LHCN-M2 (cell line): Measurements from ENCODE around the gene MYL6B. TPM values are rescaled to one million over a fixed set of nuclear protein-coding genes. Genes with fewer than 3 reads are reported as not detected.
A peak's percentile ranks its signal among the peaks of the same experiment; 100 is the strongest.
"Not testable (repeated sequence)": the region's sequence is repeated elsewhere in the genome, so short reads cannot be mapped to it uniquely, and the experiment has no call there.

Experiments used
- DNase-seq: peaks from one replicate; pipeline ENCODE4 v3.0.0-alpha.2; 2012; ENCODE audit warnings: low read depth
- polyA plus RNA-seq: library from polyadenylated mRNA; unstranded; fragments of >200 nt; gene quantifications from one replicate; pipeline ENCODE4 v1.2.1, GENCODE V29; 2012; ENCODE audit warnings: missing spikeins
- total RNA-seq: library from RNA; depleted of rRNA; stranded (reverse); fragments of >200 nt; gene quantifications from 2 replicates; pipeline ENCODE4 v1.2.3, GENCODE V29; 2014; rRNA removed

MYL6B gene
- 130 and 136 TPM in 2 replicates for total RNA-seq
- 216 TPM for polyA plus RNA-seq

DNA sequence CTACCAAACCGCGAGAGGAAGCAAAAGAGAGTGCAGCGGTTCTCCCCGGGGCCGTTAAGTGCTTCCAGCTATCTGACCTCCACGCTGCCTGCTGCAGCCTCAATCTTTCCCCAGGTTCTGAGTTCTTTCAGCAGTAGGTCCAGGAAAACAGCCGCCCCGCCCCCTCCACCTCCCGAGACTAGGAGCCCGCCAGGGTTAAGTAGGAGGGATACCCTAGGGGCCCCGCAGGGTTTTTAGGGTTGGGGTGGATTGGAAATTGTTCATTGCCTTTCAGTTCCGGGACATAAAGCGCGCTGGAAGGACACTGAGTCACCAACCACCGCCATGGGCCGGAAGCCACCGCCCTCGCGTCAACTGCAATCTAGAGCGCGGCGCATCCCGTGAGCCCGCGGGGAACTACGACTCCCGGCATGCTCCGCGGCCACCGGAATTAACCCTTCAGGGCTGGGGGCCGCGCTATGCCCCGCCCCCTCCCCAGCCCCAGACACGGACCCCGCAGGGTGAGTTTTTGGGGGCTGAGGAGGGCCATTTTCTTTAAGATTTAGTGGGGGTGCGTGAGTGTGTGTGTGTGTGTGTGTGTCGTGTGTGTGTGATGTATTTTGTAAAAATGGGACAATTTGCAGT is at the start of gene MYL6B:
TSS of gene MYL6B (plus strand) at position 456 of the 624 bp plus-strand sequence. CDS start 1,332 bp downstream, outside the sequence.
- DNase-seq = peak; percentile 92

DNA sequence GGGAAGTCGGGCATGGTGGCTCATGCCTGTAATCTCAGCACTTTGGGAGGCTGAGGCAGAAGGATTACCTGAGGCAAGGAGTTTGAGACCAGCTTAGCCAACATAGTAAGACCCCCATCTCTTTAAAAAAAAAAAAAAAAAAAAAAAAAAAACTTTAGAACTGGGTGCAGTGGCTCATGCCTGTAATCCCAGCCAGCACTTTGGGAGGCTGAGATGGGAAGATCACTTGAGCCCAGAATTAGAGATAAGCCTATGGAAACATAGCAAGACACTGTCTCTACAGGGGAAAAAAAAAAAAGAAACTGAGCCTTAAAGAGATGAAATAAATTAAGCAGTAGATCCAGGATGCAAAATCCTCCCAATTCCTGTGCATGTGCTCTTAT is 49.7 kb upstream of the MYL6B start:
- no peak for DNase-seq

DNA sequence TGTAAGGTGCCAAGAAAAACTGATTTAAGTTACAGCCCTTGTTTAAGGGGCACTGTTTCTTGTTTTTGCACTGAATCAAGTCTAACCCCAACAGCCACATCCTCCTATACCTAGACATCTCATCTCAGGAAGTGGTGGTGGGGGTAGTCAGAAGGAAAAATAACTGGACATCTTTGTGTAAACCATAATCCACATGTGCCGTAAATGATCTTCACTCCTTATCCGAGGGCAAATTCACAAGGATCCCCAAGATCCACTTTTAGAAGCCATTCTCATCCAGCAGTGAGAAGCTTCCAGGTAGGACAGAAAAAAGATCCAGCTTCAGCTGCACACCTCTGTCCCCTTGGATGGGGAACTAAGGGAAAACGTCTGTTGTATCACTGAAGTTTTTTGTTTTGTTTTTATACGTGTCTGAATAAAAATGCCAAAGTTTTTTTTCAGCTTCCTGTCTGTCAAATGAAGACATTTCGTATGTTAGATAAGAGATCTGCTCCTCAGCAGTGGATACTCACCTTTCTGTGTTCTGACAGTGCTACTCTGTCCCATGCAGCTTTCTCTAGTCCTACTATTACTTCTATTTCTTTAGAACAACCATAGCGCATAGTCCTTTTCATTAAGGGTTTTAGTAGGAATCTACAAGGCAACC is 49.2 kb upstream of the MYL6B start:
- DNase-seq = no peak

DNA sequence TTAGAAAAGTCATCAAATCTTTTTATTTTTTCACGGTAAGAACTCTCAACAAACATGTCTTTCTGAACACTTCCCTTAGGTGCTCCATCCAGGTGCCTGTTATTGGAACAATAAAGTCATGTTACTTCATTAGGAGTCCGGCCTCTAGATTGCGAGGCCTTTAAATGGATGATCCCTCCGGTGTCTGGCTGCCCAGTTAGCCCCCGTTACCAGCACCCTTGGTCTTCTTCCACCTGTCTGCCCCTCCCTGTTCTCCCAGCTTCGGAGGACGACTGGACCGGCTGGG is 48.6 kb upstream of the MYL6B start:
- no peak for DNase-seq

DNA sequence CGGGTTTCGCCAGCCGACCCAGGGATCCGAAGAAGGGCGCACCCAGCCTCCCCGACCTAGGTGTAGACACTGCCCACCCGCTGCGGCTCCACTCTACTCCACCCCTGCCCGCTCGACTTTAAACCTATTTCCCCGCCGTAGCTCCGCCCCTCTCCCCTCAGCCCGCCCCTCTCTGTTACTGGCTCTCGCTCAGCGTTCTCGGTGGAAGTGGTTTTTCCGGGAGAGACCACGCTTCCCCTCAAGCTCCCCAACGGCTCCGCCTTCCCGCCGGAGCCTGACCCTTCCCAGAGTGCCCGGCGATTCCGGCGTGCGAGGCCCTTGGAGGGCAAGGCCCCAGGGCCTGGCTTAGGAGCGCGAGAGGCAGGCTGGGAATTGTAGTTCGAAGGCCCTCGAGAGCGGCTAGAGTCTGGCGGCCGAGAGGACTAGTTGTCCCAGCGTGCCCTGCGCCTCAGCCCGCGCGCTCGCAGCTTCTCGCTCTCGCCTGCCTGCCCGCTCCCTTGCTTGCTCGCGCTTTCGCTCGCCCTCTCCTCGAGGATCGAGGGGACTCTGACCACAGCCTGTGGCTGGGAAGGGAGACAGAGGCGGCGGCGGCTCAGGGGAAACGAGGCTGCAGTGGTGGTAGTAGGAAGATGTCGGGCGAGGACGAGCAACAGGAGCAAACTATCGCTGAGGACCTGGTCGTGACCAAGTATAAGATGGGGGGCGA is 48.1 kb upstream of the MYL6B start, which contains the start of gene PA2G4:
TSS of gene PA2G4 (plus strand) at position 451 of the 706 bp plus-strand sequence. CDS start at position 630, 179 bp downstream.
- peak; percentile 99 for DNase-seq

DNA sequence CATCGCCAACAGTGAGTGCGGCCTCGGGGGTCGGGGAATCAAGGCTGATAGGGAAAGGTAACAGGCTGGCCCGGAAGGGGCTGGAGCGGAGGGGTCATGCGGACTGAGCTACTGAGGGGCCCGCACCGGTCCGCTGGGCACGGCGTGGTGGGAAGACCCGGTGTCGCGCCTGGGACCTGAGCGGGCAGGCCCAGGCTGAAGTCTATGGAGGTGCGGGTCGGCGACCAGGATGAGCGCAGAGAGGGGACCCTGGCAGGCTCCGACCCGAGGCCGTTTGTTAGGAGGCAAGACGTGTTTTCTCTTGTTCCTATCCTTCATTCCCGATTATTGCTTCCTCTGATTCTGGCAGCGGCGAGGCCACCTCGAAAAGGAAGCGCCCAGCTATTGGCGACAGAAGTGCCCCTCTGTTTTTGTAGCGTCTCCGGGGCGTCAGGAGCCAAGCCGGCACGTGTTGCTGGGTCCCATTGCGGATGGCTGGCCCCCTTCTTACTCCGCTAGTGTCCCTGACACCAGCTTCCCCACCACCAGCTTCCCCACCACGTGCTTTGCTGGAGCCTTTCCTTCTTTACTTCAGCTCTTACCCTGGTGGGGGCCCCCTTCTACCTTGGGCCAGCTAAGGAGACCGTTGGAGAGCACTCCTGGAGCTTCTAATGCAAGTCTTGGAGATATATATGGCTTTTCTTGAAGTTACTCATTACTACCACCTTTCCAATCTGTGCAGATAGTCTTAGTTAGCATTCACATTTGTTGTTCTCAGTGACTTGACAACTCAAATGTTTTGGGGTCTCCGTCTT is 47.4 kb upstream of the MYL6B start:
- DNase-seq = peak; percentile 23

DNA sequence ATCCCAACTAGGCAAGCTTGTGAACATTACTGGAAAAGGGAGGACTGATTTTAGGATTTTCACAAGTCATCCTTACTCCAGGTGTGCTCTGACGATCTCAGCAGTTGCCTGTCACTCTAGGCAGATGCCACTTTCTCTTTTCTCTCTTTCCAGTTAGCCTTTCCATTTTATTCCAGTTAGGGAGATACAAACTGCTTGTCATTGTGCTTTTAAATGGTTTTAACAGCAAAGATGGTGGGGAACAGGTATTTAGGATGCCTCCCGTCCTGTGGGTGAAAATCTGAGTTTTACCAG is 46.8 kb upstream of the MYL6B start:
- no peak for DNase-seq

DNA sequence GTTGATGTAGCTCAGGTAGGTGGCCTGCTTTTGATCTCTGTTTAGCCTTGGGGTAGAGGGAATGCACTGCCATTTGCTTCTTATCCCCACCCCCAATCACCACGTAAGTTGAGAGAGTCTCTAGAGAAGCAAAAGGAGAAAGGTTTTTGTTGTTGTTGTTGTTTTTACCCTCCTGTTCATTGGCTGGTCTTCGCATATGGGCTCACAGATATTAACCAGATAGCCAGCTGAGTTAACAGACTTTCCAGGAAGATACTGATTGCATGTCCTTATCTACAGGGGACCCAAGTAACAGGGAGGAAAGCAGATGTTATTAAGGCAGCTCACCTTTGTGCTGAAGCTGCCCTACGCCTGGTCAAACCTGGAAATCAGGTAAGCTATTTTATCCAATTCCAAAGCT is 45.1 kb upstream of the MYL6B start:
- DNase-seq = no peak

DNA sequence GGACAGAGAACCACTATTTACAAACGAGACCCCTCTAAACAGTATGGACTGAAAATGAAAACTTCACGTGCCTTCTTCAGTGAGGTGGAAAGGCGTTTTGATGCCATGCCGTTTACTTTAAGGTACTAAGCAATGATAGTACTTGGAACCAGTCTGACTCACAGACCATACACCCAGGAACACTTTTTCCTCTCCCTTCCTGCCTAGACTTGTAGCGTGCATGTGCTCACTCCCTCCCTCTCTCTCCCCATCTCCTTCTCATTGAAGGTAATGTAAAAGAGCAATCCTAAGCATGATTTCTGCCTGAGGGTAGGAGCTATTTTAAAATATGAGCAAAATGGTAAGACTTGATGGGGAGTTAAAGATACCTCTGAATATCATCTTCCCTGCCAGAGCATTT is 41.8 kb upstream of the MYL6B start:
- DNase-seq = no peak

DNA sequence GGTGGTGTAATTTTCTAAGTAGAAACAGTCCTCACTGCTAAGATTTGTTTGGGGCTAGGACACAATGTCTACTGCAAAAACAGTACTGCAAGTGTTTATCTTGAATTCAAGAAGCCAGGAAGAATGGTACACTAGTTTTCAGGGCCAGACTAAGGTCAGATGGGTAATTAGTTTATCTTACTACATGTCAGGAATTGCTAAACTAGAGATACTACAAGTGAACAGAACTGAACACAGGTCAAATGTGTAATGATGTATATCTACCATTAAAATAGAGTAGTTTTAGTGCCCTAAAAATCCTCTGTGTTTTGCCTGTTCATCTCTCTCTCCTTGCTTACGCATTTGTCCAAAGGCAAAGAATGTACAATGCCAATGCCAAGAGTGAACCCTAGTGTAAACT is 38.3 kb upstream of the MYL6B start:
- DNase-seq = no peak

DNA sequence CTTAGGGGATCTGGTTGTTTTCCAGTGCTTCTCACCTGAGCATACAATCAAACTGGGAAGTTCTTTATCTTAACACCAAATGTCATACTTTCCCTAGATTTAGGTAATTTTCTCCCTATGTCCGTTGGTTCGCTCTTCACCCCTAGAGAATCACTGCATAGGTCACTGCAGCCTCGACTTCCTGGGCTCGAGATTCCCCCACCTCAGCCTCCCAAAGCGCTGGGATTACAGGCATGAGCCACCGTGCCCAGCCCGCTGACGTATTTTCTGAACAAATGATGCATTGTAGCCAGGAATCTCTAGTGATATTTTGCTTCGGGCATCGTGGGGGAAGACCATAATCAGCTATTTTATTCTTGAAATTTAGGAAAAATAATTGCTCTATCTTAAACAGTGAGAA is 37.1 kb upstream of the MYL6B start:
- DNase-seq = no peak

DNA sequence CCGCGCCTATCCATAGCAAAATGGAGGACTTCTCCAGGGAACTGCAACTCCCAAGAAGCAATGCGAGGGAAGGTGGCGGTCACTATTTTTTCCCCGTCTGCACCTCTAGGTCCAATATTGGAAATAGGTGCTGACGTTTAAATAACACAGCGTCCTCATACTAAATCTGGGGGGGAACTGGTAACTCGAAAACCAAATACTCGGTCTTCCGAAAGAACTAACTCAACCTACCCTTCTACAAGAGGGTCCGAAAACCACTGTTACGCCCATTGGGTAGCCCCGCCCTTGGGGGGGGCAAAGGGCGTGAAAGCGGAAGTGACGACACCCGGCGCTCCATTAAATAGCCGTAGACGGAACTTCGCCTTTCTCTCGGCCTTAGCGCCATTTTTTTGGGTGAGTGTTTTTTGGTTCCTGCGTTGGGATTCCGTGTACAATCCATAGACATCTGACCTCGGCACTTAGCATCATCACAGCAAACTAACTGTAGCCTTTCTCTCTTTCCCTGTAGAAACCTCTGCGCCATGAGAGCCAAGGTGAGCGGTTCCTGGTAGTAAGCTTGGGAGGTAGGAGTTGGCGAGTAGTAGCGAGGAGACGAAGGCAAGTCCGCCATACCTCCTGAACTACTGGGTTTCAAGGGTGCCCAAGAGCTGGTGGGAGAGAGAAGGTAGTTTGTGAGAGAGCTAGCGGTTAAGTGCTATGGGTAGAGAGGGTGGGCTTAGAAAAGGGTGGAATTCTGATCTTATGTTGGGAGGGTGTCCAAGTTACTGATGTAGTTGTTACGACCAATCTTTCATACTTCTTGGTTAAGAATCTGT is 35.9 kb upstream of the MYL6B start, which contains the start of gene RPL41:
TSS of gene RPL41 (plus strand) at position 367 of the 815 bp plus-strand sequence.
- peak; percentile 93 for DNase-seq

DNA sequence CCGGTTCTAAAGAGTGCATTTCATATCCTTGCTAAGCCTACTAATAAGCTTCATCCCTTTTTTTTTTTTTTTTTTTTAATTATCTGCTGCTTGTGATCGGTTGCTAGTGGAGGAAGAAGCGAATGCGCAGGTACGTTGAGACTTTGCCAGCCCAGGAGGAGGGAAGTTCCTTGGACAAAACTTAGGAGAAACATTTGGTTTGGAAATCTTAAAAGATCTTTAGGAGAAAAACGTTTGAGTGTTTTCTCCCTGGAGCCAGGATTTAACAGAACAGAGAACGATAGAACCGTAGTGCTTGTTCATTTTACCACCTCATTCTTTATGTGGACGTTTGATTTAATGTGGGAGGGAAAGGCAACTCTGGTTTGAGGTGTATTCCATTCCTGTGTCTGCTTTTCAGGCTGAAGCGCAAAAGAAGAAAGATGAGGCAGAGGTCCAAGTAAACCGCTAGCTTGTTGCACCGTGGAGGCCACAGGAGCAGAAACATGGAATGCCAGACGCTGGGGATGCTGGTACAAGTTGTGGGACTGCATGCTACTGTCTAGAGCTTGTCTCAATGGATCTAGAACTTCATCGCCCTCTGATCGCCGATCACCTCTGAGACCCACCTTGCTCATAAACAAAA is 35.2 kb upstream of the MYL6B start:
- DNase-seq = not testable (repeated sequence)

DNA sequence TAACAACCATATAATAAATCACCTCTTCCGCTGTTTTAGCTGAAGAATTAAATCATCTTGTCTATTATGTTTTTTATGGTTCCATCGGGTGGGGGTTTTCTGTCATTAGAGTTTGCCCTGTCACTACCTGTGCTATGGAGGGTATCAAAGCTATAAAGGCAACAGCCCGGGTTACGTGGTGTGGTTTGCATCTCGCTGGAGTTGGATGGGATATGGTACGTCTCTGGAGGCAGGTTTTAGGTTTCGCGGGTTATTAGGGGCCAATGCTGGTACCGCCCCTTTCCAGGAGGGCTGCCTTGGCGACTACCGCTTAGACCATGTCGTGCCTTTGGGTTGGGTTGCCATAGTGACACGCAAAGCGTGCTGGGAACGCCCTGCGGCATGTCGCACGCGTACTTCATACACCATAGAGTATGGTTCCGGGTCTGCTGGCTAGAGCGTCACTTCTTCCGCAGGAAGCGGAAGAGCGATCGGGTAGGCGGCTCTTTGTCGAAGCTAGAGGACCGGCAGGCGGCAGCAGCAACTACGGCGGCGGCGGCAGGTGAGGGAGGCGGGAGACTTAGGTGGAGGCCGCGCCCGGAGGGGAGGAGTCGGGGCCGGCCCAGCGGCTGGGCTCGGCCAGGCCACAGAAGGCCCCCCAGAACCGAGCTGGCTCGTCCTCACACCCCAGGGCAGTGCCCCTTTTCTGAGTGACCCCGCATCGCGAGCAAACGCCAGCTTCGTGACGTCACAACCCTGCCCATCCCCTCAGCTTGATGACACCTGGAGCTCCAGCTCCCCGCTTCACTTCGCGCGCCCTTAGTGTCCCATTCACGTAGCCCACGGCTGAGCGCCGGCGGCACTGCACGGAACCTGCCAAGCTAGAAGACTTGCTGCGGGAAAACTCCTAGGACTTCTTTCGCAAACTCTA is 34.4 kb upstream of the MYL6B start, which contains the start of gene ZC3H10:
TSS of gene ZC3H10 (plus strand) at position 489 of the 910 bp plus-strand sequence. CDS start 2,297 bp downstream, outside the sequence.
- DNase-seq = peak; percentile 99

DNA sequence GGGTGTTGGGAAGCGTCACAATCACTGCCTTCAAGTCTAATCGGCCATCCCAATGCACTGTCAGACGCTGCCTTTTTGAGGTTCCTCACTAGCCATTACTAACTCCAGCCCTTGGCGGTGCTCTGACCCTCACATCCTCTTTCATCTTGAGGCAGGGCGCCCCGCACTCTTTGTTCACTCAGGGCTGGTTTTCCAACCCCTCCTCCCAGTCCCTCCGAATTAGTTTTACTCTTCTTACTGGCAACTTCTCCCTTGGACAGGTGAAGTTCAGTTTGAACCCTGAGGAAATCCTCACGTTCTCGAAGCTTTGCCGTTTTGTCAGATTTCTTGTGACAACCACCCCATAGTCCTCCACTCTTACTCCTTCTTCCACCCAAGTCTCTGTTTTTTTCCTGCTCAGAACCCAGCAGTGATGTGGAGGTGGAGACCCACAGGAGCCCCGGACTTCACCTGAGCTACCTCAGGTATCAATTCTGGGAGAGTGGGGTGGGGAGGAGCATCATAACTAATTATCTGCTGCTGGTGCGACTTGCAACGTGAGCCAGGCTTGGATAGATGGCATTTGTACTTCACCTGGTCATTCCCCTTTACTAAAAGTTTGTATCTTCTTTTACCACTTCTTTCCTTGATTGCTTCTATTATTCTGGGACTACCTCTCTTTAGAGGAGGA is 33.6 kb upstream of the MYL6B start:
- DNase-seq = no peak

DNA sequence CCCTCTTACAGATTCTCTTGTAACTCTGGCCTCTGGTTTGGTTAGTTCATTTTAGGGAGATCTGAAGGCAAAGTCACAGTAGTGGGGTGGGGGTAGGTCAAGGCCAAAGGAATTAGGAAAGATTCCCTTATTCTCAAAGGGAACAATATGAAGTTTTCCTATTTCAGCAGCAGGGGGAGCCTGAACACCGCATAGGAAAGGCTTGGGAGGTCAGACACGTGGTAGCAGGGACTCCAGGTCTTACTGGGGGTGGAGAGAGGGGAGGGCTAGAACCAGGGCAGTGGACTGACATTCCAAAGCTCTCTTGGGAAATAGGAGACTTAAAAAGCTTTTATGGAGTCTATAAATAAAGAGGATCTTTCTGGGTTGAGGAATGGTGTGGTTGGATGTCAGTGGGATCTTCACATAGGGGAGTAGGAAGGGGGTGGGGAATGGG is 33.0 kb upstream of the MYL6B start:
- DNase-seq = peak; percentile 94

DNA sequence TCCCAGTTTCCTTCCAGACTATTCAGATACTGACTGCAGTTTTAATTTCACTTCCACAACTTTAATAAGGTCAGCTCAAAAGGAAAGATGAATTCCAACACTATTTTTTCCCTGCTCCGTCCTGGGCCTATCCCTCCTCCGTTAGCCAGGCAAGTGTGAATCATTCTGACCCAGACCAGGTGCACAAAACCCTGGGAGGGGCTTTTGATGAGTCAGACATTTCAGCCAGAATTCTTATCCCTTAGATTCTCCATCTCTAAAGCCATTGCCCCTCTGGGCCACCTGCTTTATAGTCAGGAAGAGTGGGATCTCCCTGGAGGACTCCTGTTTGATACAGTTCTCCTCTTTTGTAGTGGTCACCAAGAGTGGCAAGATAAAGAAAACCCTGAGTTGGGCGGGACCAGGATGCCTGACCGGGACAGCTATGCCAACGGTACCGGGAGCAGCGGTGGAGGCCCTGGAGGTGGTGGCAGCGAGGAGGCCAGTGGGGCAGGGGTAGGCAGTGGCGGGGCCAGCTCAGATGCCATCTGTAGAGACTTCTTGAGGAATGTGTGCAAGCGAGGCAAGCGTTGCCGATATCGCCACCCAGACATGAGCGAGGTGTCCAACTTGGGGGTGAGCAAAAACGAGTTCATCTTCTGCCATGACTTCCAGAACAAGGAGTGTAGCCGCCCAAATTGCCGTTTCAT is 32.1 kb upstream of the MYL6B start:
- DNase-seq = peak; percentile 70

DNA sequence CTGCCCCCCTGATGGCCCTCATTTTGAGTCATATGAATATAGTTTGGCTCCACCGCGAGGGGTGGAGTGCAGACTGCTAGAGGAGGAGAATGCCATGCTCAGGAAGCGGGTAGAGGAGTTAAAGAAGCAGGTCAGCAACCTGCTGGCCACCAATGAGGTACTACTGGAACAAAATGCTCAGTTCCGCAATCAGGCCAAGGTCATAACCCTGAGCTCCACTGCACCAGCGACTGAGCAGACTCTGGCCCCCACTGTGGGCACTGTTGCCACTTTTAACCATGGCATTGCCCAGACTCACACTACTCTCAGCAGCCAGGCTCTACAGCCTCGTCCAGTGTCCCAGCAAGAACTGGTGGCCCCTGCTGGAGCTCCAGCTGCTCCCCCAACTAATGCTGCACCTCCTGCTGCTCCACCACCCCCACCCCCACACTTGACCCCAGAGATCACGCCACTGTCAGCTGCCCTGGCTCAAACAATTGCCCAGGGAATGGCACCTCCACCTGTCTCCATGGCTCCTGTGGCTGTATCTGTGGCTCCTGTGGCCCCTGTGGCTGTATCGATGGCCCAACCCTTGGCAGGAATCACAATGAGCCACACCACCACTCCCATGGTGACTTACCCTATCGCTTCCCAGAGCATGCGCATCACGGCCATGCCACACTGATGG is 31.1 kb upstream of the MYL6B start:
- no peak for DNase-seq
